ENCODE results near the gene INO80B.
A peak's percentile ranks its signal among the peaks of the same experiment; 100 is the strongest.
"Not testable (repeated sequence)": the region's sequence is repeated elsewhere in the genome, so short reads cannot be mapped to it uniquely, and the experiment has no call there.

Gene INO80B

DNA sequence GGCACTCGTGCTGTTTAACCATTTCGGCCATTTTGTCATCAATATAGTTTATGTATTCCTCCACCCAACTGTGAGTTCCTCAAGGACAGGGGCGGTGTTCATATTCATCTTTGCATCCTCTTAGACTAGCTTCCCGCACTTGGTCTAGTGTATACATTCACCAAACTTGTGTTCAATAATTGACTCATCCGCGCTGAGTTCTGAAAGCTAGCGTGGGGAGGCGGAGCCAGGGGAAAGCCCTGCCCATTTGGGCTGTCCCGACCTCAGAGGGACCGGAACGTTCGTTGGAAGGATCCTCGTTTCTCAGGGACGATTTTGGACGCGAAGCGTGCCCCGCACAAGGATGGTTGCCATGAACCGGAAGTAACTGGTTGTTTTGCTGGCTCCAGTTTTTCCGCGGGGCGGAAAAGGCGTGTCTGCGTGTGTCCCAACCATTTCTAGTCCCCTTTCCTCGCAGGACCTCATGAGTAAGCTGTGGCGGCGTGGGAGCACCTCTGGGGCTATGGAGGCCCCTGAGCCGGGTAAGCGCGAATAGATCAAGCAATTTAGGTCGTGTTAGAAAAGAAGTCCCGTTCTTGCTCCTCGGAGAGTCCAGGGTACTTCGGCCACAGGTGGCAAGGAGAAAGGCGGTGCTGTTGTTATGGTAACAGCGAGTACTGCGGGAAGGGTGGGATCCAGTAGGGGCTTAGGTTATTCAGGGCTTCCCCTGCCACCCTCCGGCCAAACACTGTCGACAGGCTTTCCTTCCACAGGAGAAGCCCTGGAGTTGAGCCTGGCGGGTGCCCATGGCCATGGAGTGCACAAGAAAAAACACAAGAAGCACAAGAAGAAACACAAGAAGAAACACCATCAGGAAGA lies at the start of gene INO80B:
Gene INO80B, plus strand, starts transcription at position 434 of the 858 bp plus-strand sequence. Its CDS starts 30 bp downstream, at position 464.
- DNase-seq, result peak; percentile 99

DNA sequence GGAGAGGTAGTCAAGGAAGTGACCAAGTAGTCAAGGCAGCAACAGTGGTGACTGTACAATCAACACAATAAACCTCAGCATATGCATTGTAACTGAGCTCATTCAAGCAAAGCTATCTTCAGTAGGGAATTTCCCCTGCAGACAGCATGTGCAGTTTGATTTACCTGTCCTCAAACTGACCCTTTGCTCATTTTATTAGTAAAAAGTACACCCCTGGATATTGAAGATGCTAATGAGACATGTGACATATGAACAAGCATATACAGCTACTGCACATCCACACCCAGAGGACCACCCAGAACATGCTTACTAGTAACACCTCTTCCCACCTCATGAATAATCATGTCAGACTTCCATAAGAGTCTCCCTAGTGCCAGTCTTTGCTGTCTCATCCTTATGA lies 48.9 kb upstream of the INO80B start:
- no peak for DNase-seq

GRCh38 chr2:74407682-74408081 lies 47.2 kb upstream of the INO80B start:
- no peak for DNase-seq

GRCh38 chr2:74413001-74413698 lies 41.7 kb upstream of the INO80B start:
- no peak for DNase-seq

- DNase-seq, result no peak
These were observed 40.4 kb upstream of the INO80B start for GRCh38 chr2:74414441-74414840.

GRCh38 chr2:74414881-74415761 lies 39.8 kb upstream of the INO80B start:
- DNase-seq, result no peak

- DNase-seq, result no peak
These were observed 39.0 kb upstream of the INO80B start for GRCh38 chr2:74415762-74416395.

GRCh38 chr2:74416778-74417177 lies 38.1 kb upstream of the INO80B start:
- no peak for DNase-seq

GRCh38 chr2:74417197-74417596 lies 37.7 kb upstream of the INO80B start:
- DNase-seq, result no peak

- DNase-seq, result no peak
These were observed 37.1 kb upstream of the INO80B start for GRCh38 chr2:74417763-74418162.

GRCh38 chr2:74418312-74418711 lies 36.6 kb upstream of the INO80B start:
- no peak for DNase-seq

GRCh38 chr2:74419345-74419744 lies 35.5 kb upstream of the INO80B start:
- DNase-seq, result no peak

DNA sequence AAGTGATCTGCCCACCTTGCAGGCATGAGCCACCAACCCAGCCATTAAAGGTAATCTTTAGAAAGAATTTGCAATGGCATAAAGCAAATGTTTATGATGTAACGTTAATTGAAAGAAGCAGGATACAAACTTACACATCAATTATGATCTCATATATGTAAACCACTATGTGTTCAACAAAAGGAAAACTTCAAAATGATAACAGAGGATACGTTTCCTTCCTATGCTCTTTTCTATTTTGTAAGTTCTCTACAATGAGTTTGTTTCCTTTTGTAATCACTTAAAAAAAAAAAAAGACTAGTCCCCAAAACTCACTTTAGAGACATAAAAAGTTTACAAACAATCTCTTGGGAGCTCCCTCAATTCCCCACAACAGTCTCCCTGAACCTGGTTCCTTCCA lies 34.9 kb upstream of the INO80B start:
- DNase-seq, result no peak

DNA sequence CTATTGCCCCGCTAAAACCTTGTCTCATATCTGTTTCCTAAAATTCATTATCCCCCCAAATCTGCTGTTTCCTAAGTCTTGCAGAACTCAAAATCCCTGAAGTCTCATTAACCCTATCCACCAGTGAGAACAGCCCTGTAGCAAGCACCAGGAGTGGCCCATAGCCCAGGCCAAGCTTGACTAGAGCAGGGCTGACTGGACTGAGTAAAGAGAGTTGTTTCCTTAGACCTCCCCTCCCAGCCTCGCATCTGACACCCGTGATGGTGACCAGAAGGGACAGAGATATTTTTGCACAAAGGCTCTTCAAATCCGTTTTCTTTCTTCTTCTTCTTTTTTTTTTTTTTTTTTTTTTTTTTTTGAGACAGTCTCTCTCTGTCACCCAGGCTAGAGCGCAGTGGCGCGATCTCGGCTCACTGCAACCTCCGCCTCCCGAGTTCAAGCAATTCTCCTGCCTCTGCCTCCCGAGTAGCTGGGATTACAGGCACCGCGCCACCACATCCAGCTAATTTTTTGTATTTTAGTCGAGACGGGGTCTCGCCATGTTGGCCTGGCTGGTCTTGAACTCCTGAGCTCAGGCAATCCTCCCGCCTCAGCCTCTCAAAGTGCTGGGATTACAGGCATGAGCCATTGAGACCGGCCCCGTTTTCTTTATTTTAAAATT lies 34.3 kb upstream of the INO80B start:
- not testable (repeated sequence) for DNase-seq

GRCh38 chr2:74421221-74421870 lies 33.5 kb upstream of the INO80B start, which contains the start of the genes C2orf81 and WDR54:
Gene C2orf81, minus strand, starts transcription at chr2:74421619. Its CDS starts 59 bp downstream, at chr2:74421560.
Gene WDR54, plus strand, starts transcription at chr2:74421730. Its CDS starts 424 bp downstream, at chr2:74422154.
- DNase-seq, result peak; percentile 95

DNA sequence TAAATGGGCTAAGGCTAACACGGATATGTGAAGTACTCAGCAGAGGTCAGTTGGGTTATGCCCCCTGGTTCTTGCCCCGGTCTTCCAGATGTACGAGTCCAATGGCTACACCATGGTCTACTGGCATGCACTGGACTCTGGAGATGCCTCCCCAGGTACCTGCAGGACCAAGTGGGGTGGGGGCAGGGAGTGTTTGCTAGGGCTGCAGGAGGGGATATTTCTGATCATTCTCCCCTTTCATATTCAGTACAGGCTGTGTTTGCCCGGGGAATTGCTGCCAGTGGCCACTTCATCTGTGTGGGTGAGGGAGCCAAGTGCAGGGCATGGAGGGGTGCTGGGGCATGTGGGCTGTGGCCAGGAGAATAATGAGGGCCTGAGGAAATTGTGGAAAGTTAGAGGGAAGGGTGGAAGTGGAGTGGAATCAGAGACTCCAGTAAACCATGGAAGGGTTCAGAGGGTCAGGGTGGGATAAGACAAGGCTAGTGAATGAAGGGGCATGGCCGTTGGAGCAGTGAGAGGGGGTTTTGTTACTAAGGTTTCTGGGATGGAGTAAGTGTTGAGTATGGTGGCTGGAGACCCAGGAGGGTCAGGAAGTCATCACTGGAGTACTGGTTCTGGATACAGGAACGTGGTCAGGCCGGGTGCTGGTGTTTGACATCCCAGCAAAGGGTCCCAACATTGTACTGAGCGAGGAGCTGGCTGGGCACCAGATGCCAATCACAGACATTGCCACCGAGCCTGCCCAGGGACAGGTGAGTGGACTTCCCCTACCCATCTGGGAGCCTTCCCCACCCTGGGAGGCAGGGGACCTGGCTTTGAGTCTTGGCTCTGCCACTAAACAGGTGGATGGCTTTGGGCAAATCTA lies 31.4 kb upstream of the INO80B start:
- no peak for DNase-seq

GRCh38 chr2:74424139-74424992 lies 30.5 kb upstream of the INO80B start:
- DNase-seq, result no peak

GRCh38 chr2:74424995-74425406 lies 29.9 kb upstream of the INO80B start:
- DNase-seq, result no peak

GRCh38 chr2:74425523-74425922 lies 29.4 kb upstream of the INO80B start:
- no peak for DNase-seq

Data from NCI-H2227 treated with DMSO at 0.1 percent for 48 hours (cell line).